Uterus (tissue), 2 donors: ENCODE measurements around the gene SMIM10.

Experiments used
- CTCF ChIP-seq, 4 experiments: fragments of 200-600 bp in 2 of 4; fragments of 450-650 bp in 2 of 4; sonication (generic) in 2 of 4; IDR thresholded peaks; one replicate each; pipeline ENCODE4 v1.5.1; 2016 to 2019; ENCODE audit warnings: antibody characterized with exemption in 4 of 4, mild to moderate bottlenecking in 2 of 4, moderate library complexity in 1 of 4
- POLR2A ChIP-seq, 2 donors: fragments of 450-650 bp; IDR thresholded peaks; one replicate each; pipeline ENCODE4 v1.6.1; 2016; ENCODE audit warnings: antibody characterized with exemption in 2 of 2, mild to moderate bottlenecking in 1 of 2, moderate library complexity in 1 of 2

DNA sequence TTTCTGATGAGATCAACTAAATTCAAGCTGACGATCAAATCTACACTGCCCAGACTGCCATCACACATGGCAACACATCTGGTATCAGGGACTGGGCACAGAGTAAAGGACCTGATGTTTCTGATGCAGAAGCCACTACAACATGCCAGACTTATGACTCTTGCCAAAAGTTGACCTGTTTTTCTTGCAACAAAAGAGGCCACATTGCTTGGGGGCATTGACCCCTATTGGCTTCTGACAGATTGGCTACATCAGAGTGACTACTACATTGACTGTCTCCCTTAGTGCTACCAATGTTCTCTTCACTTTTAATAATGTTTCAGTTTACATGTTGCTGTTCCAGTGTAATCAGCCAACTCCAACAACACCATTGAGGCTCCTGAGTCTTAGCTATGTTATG is 15.3 kb upstream of the SMIM10 start:
- TF ChIP-seq CTCF (IDR thresholded peaks at IDR 0.05) (no peak), POLR2A (IDR thresholded peaks at IDR 0.05) (no peak)
